H4 (cell line): ENCODE results near the gene ZNF827. TPM values are rescaled to one million over a fixed set of nuclear protein-coding genes. Genes with fewer than 3 reads are reported as not detected.

ENCODE experiments used
- DNase-seq: peaks from one replicate; pipeline ENCODE4 v3.0.0-alpha.2; 2015; ENCODE audit warnings: low spot score
- total RNA-seq: library from RNA; depleted of rRNA; stranded (reverse); fragments of >200 nt; shearing (Covaris generic); gene quantifications from 2 replicates; pipeline ENCODE4 v1.2.3, GENCODE V29; 2014

Gene ZNF827
- total RNA-seq, 1 experiment from 2014 or later: 5.2 TPM

- DNase-seq: peak; percentile 28
Observed at GRCh38 chr4:145935253-145936141, 3.1 kb downstream of the ZNF827 start.

- DNase-seq: no peak
Observed at GRCh38 chr4:145934434-145935047, 4.1 kb downstream of the ZNF827 start.

GRCh38 chr4:145933134-145933533 is 5.5 kb downstream of the ZNF827 start:
- no peak for DNase-seq

- DNase-seq: no peak
Observed at GRCh38 chr4:145931403-145931802, 7.2 kb downstream of the ZNF827 start.

- no peak for DNase-seq
Observed at GRCh38 chr4:145930592-145930991, 8.0 kb downstream of the ZNF827 start.

GRCh38 chr4:145929415-145930178 is 9.0 kb downstream of the ZNF827 start:
- DNase-seq: no peak

GRCh38 chr4:145928748-145929147 is 9.9 kb downstream of the ZNF827 start:
- no peak for DNase-seq

- no peak for DNase-seq
Observed at GRCh38 chr4:145927030-145927429, 11.6 kb downstream of the ZNF827 start.

GRCh38 chr4:145921231-145921630 is 17.4 kb downstream of the ZNF827 start:
- no peak for DNase-seq

GRCh38 chr4:145920205-145920604 is 18.4 kb downstream of the ZNF827 start:
- DNase-seq: peak; percentile 96

- no peak for DNase-seq
Observed at GRCh38 chr4:145912376-145912775, 26.2 kb downstream of the ZNF827 start.

- no peak for DNase-seq
Observed at GRCh38 chr4:145909773-145910172, 28.9 kb downstream of the ZNF827 start.

- DNase-seq: no peak
Observed at GRCh38 chr4:145909281-145909715, 29.3 kb downstream of the ZNF827 start.

GRCh38 chr4:145907812-145908211 is 30.8 kb downstream of the ZNF827 start:
- DNase-seq: no peak

- DNase-seq: no peak
Observed at GRCh38 chr4:145907390-145907789, 31.2 kb downstream of the ZNF827 start.

- no peak for DNase-seq
Observed at GRCh38 chr4:145904413-145905177, 34.0 kb downstream of the ZNF827 start.

GRCh38 chr4:145902522-145902921 is 36.1 kb downstream of the ZNF827 start:
- no peak for DNase-seq

- no peak for DNase-seq
Observed at GRCh38 chr4:145899886-145900460, 38.6 kb downstream of the ZNF827 start.

GRCh38 chr4:145898926-145899531 is 39.6 kb downstream of the ZNF827 start:
- DNase-seq: no peak

GRCh38 chr4:145898466-145898865 is 40.2 kb downstream of the ZNF827 start:
- DNase-seq: no peak

- no peak for DNase-seq
Observed at GRCh38 chr4:145895056-145895455, 43.6 kb downstream of the ZNF827 start.
